Mucosa of descending colon (tissue), 3 donors: ENCODE data around the gene ATL2. TPM values are rescaled to one million over a fixed set of nuclear protein-coding genes. Genes with fewer than 3 reads are reported as not detected.

Experiments
- ATAC-seq: fragments of 200-7000 bp; cut with Tn5 transposase; one replicate; pipeline ENCODE4 v1.9.1; 2020; ENCODE audit warnings: mild to moderate bottlenecking, moderate library complexity
- DNase-seq, 3 donors: peaks; one replicate each; pipeline ENCODE4 v3.0.0-alpha.2; 2020
- H3K36me3 ChIP-seq: fragments of 200-600 bp; one replicate; pipeline ENCODE4 v1.8.0; 2021; ENCODE audit warnings: low read depth, mild to moderate bottlenecking
- H3K4me1 ChIP-seq: fragments of 200-600 bp; one replicate; pipeline ENCODE4 v1.8.0; 2021; ENCODE audit warnings: low read depth, mild to moderate bottlenecking
- H3K4me3 ChIP-seq: fragments of 200-600 bp; one replicate; pipeline ENCODE4 v1.8.0; 2021; ENCODE audit warnings: mild to moderate bottlenecking
- H3K9me3 ChIP-seq: fragments of 200-600 bp; one replicate; pipeline ENCODE4 v1.8.0; 2021; ENCODE audit warnings: mild to moderate bottlenecking
- CTCF ChIP-seq: fragments of 200-600 bp; IDR thresholded peaks from one replicate; pipeline ENCODE4 v1.8.0; 2022; ENCODE audit warnings: antibody characterized with exemption, mild to moderate bottlenecking
- intact Hi-C, 2 donors: fragments of 100-400 bp; cut with DNase I in 1 of 2; cut with micrococcal nuclease in 1 of 2; formaldehyde crosslinking; loops; one replicate each; pipeline versions ENCODE4 v1.11.0 to v1.11.1; 2022; cut with DNase I, micrococcal nuclease
- total RNA-seq, 3 donors: library from RNA; stranded (reverse); fragmentation: NEBNext Ultra II Directional in 2 of 3; extraction: Animal tissue kit (Norgen Biotek cat#: 25700) in 2 of 3; gene quantifications; one replicate each; pipeline versions ENCODE4 v1.2.1 to v1.2.4, GENCODE V29; 2021 to 2023
- donor health status: DM: no; HTN: no; CAD: no; lungs with moderate emphysema.
- donor health status: DM: no; HTN: no; CAD: no.
- donor health status: DM: no; HTN: yes; CAD: no.

ATL2 gene
- total RNA-seq, 3 donors from 2014 or later, result 49.3 to 166 (median 53.5) TPM

- H3K4me3 ChIP-seq, result no peak overlapping the region
- no peak for DNase-seq
- no peaks in the 10 kb centered on the region for H3K9me3 ChIP-seq
- TF ChIP-seq CTCF, result no peak
- ATAC-seq, result no peak
- H3K4me1 ChIP-seq, result no peaks in the 10 kb centered on the region
- H3K36me3 ChIP-seq, result no peaks in the 10 kb centered on the region
- intact Hi-C loops, result no loop called here
These were observed 21.7 kb upstream of the ATL2 start for GRCh38 chr2:38398739-38399138.

GRCh38 chr2:38394903-38395341 is 17.8 kb upstream of the ATL2 start:
- DNase-seq (no peak), ATAC-seq (no peak)
- Histone ChIP-seq H3K4me3 (no peak overlapping the region), H3K36me3 (no peaks in the 10 kb centered on the region), H3K9me3 (no peaks in the 10 kb centered on the region), H3K4me1 (no peaks in the 10 kb centered on the region)
- intact Hi-C loops, result no loop called here
- TF ChIP-seq CTCF, result no peak

- Histone ChIP-seq H3K9me3 (no peaks in the 10 kb centered on the region), H3K4me1 (no peaks in the 10 kb centered on the region), H3K36me3 (no peaks in the 10 kb centered on the region), H3K4me3 (no peak overlapping the region)
- intact Hi-C loops, result no loop called here
- DNase-seq (no peak), ATAC-seq (no peak)
- no peak for TF ChIP-seq CTCF
These were observed 17.0 kb upstream of the ATL2 start for GRCh38 chr2:38394041-38394440.

- Histone ChIP-seq H3K4me3 (no peak overlapping the region), H3K4me1 (no peaks in the 10 kb centered on the region), H3K36me3 (no peaks in the 10 kb centered on the region), H3K9me3 (no peaks in the 10 kb centered on the region)
- ATAC-seq (no peak), DNase-seq (no peak)
- TF ChIP-seq CTCF, result no peak
- intact Hi-C loops, result no loop called here
These were observed 13.9 kb upstream of the ATL2 start for GRCh38 chr2:38390947-38391346.

- DNase-seq, result no peak
- H3K9me3 ChIP-seq, result no peaks in the 10 kb centered on the region
- no peaks in the 10 kb centered on the region for H3K4me1 ChIP-seq
- H3K4me3 ChIP-seq, result no peak overlapping the region
- no peak for TF ChIP-seq CTCF
- H3K36me3 ChIP-seq, result no peaks in the 10 kb centered on the region
- intact Hi-C loops, result no loop called here
- ATAC-seq, result no peak
These were observed 10.8 kb upstream of the ATL2 start for GRCh38 chr2:38387887-38388286.

GRCh38 chr2:38386821-38387220 is 9.7 kb upstream of the ATL2 start:
- Histone ChIP-seq H3K4me1 (no peaks in the 10 kb centered on the region), H3K36me3 (no peaks in the 10 kb centered on the region), H3K9me3 (no peaks in the 10 kb centered on the region), H3K4me3 (no peak overlapping the region)
- intact Hi-C loops, result no loop called here
- DNase-seq, result no peak
- TF ChIP-seq CTCF, result no peak
- no peak for ATAC-seq
